Chondrocyte (in vitro differentiated cells): ENCODE results near the gene STK31. TPM values are rescaled to one million over a fixed set of nuclear protein-coding genes. Genes with fewer than 3 reads are reported as not detected.

ENCODE experiments used
- DNase-seq: peaks from one replicate; pipeline ENCODE4 v3.0.0; 2021; ENCODE audit warnings: mixed read lengths, low spot score
- H3K27ac Mint-ChIP-seq: one replicate; pipeline ENCODE4 v1.8.0; 2021; ENCODE audit warnings: mild to moderate bottlenecking, moderate library complexity, mixed read lengths; ENCODE audit not compliant: unreplicated experiment
- H3K27me3 Mint-ChIP-seq: 2 replicates; pipeline ENCODE4 v1.8.0; 2021; ENCODE audit warnings: low read depth, mixed read lengths
- H3K36me3 Mint-ChIP-seq: 2 replicates; pipeline ENCODE4 v1.8.0; 2021; ENCODE audit warnings: low read depth, mixed read lengths
- H3K4me1 Mint-ChIP-seq: 2 replicates; pipeline ENCODE4 v1.8.0; 2021; ENCODE audit warnings: low read depth, mild to moderate bottlenecking, mixed read lengths
- H3K4me3 Mint-ChIP-seq: one replicate; pipeline ENCODE4 v1.8.0; 2021; ENCODE audit warnings: mild to moderate bottlenecking, moderate library complexity, mixed read lengths; ENCODE audit not compliant: unreplicated experiment
- H3K9me3 Mint-ChIP-seq: 2 replicates; pipeline ENCODE4 v1.8.0; 2021; ENCODE audit warnings: low read depth, mixed read lengths
- CTCF ChIP-seq: fragments of 200-600 bp; sonication (generic); IDR thresholded peaks from 2 replicates; pipeline ENCODE4 v1.5.0; 2021; ENCODE audit warnings: antibody characterized with exemption, mild to moderate bottlenecking, moderate library complexity
- total RNA-seq: library from RNA; stranded (reverse); gene quantifications from 3 replicates; pipeline ENCODE4 v1.2.1, GENCODE V29; 2021

Gene STK31
- total RNA-seq, 1 donor from 2014 or later: 0.07 TPM

- no peaks in the 10 kb centered on the region for H3K4me1 Mint-ChIP-seq
- no peaks in the 10 kb centered on the region for H3K27me3 Mint-ChIP-seq
- peak; percentile 77 for TF ChIP-seq CTCF
- H3K4me3 Mint-ChIP-seq: no peak overlapping the region
- no peak overlapping the region for H3K27ac Mint-ChIP-seq
- H3K36me3 Mint-ChIP-seq: peaks cover 8% of the 10 kb centered on the region
- no peaks in the 10 kb centered on the region for H3K9me3 Mint-ChIP-seq
- no peak for DNase-seq
Observed at GRCh38 chr7:23696916-23697441, 13.0 kb upstream of the STK31 start.

- TF ChIP-seq CTCF: no peak
- no peaks in the 10 kb centered on the region for H3K27me3 Mint-ChIP-seq
- DNase-seq: no peak
- H3K4me1 Mint-ChIP-seq: no peaks in the 10 kb centered on the region
- H3K9me3 Mint-ChIP-seq: no peaks in the 10 kb centered on the region
- H3K36me3 Mint-ChIP-seq: peaks cover 12% of the 10 kb centered on the region
- H3K4me3 Mint-ChIP-seq: no peak overlapping the region
- no peak overlapping the region for H3K27ac Mint-ChIP-seq
Observed at GRCh38 chr7:23698822-23699221, 11.2 kb upstream of the STK31 start.

- no peaks in the 10 kb centered on the region for H3K4me1 Mint-ChIP-seq
- H3K27ac Mint-ChIP-seq: no peak overlapping the region
- no peak for DNase-seq
- H3K9me3 Mint-ChIP-seq: peaks cover 7% of the 10 kb centered on the region
- no peaks in the 10 kb centered on the region for H3K27me3 Mint-ChIP-seq
- H3K4me3 Mint-ChIP-seq: no peak overlapping the region
- TF ChIP-seq CTCF: no peak
- H3K36me3 Mint-ChIP-seq: peaks cover 19% of the 10 kb centered on the region
Observed at GRCh38 chr7:23700046-23700445, 10.0 kb upstream of the STK31 start.

GRCh38 chr7:23709081-23709750 is 803 bp upstream of the STK31 start:
- Mint-ChIP-seq H3K9me3 (peaks cover 25% of the 10 kb centered on the region), H3K4me1 (peaks cover 12% of the 10 kb centered on the region), H3K36me3 (peaks cover 19% of the 10 kb centered on the region), H3K4me3 (no peak overlapping the region), H3K27me3 (no peaks in the 10 kb centered on the region), H3K27ac (no peak overlapping the region)
- no peak for TF ChIP-seq CTCF
- DNase-seq: no peak

GRCh38 chr7:23712368-23713284 is 2.6 kb downstream of the STK31 start:
- DNase-seq: no peak
- H3K4me1 Mint-ChIP-seq: peaks cover 12% of the 10 kb centered on the region
- peak; percentile 91 for TF ChIP-seq CTCF
- H3K9me3 Mint-ChIP-seq: peaks cover 3% of the 10 kb centered on the region
- H3K27me3 Mint-ChIP-seq: no peaks in the 10 kb centered on the region
- no peak overlapping the region for H3K27ac Mint-ChIP-seq
- no peak overlapping the region for H3K4me3 Mint-ChIP-seq
- no peaks in the 10 kb centered on the region for H3K36me3 Mint-ChIP-seq
